IMR-90 (cell line): ENCODE results near the gene PDILT.

Source experiments
- CEBPB ChIP-seq: IDR thresholded peaks from 2 replicates; pipeline ENCODE4 v1.6.1; 2012; ENCODE audit warnings: low read depth, low read length, improper control_type of control experiment
- CTCF ChIP-seq: conservative IDR thresholded peaks from 2 replicates; pipeline ENCODE4 v1.5.1; 2012; ENCODE audit warnings: mild to moderate bottlenecking, low read depth, low read length, improper control_type of control experiment
- ELK1 ChIP-seq: fragments of 150-350 bp; IDR thresholded peaks from 2 replicates; pipeline ENCODE4 v1.6.1; 2016; ENCODE audit warnings: low read depth, mild to moderate bottlenecking, low read length, moderate library complexity, borderline replicate concordance
- MAFK ChIP-seq: IDR thresholded peaks from 2 replicates; pipeline ENCODE4 v1.6.1; 2012; ENCODE audit warnings: low read depth, low read length, improper control_type of control experiment
- MAZ ChIP-seq: IDR thresholded peaks from 2 replicates; pipeline ENCODE4 v1.6.1; 2012; ENCODE audit warnings: low read depth, mild to moderate bottlenecking, low read length, improper control_type of control experiment, moderate library complexity, borderline replicate concordance
- NFE2L2 ChIP-seq: fragments of 150-350 bp; IDR thresholded peaks from 2 replicates; pipeline ENCODE4 v1.6.1; 2016; ENCODE audit warnings: low read depth, mild to moderate bottlenecking, low read length
- POLR2A ChIP-seq: IDR thresholded peaks from 2 replicates; pipeline ENCODE4 v1.6.1; 2012; ENCODE audit warnings: mild to moderate bottlenecking, low read depth, low read length
- RCOR1 ChIP-seq: IDR thresholded peaks from 2 replicates; pipeline ENCODE4 v1.6.1; 2012; ENCODE audit warnings: mild to moderate bottlenecking, low read length, improper control_type of control experiment; ENCODE audit not compliant: insufficient replicate concordance
- RFX5 ChIP-seq: IDR thresholded peaks from 2 replicates; pipeline ENCODE4 v1.8.0; 2012; ENCODE audit warnings: low read depth, mild to moderate bottlenecking, low read length, moderate library complexity
- USF2 ChIP-seq: fragments of 150-350 bp; IDR thresholded peaks from 2 replicates; pipeline ENCODE4 v1.6.1; 2017; ENCODE audit warnings: mild to moderate bottlenecking, antibody characterized with exemption, low read length, low read depth

- no peak for TF ChIP-seq CTCF
- no peak for TF ChIP-seq POLR2A
- TF ChIP-seq MAZ, result no peak
- TF ChIP-seq ELK1, result no peak
- no peak for TF ChIP-seq CEBPB
- no peak for TF ChIP-seq RCOR1
- no peak for TF ChIP-seq RFX5
- no peak for TF ChIP-seq USF2
- no peak for TF ChIP-seq NFE2L2
- no peak for TF ChIP-seq MAFK
These were observed 84.4 kb downstream of the PDILT start for GRCh38 chr16:20320178-20320577.
